WTC11 (cell line): ENCODE measurements around the gene KIAA1671. TPM values are rescaled to one million over a fixed set of nuclear protein-coding genes. Genes with fewer than 3 reads are reported as not detected.

Experiments used
- ATAC-seq: fragments of 200-7000 bp; cut with Tn5 transposase; 2 replicates; pipeline ENCODE4 v1.10.0; 2021; ENCODE audit warnings: mild to moderate bottlenecking, moderate library complexity
- CTCF ChIA-PET: fragments of 300-600 bp; sonication (Branson Sonifier 250); formaldehyde crosslinking; loops from one replicate; lab custom pipeline; 2021; ENCODE audit warnings: antibody characterized with exemption; lab: Charles Lee
- POLR2A ChIA-PET: fragments of 350-600 bp; sonication (Branson Sonifier 250); formaldehyde crosslinking; loops from one replicate; lab custom pipeline; 2021; ENCODE audit warnings: antibody characterized with exemption; lab: Charles Lee
- DNase-seq: peaks from one replicate; pipeline ENCODE4 v3.0.0; 2021; ENCODE audit warnings: low spot score
- H3K27ac Mint-ChIP-seq: 2 replicates; pipeline ENCODE4 v1.8.0; 2021; ENCODE audit warnings: mixed read lengths
- H3K27me3 Mint-ChIP-seq: 2 replicates; pipeline ENCODE4 v1.8.0; 2021; ENCODE audit warnings: low read depth, mild to moderate bottlenecking, moderate library complexity, mixed read lengths
- H3K36me3 Mint-ChIP-seq: 2 replicates; pipeline ENCODE4 v1.8.0; 2021; ENCODE audit warnings: mixed read lengths
- H3K4me1 Mint-ChIP-seq: 2 replicates; pipeline ENCODE4 v1.8.0; 2022; ENCODE audit warnings: mixed read lengths
- H3K4me3 Mint-ChIP-seq: 2 replicates; pipeline ENCODE4 v1.8.0; 2021; ENCODE audit warnings: mild to moderate bottlenecking, moderate library complexity, mixed read lengths
- H3K9me3 Mint-ChIP-seq: 2 replicates; pipeline ENCODE4 v1.8.0; 2021; ENCODE audit warnings: mixed read lengths
- AFF4 ChIP-seq: sonication (generic); formaldehyde crosslinking; IDR thresholded peaks from 2 replicates; pipeline ENCODE4 v1.8.1; 2023; ENCODE audit warnings: mild to moderate bottlenecking, missing genetic modification reagents, borderline replicate concordance
- ATF1 ChIP-seq: sonication (generic); formaldehyde crosslinking; IDR thresholded peaks from 2 replicates; pipeline ENCODE4 v1.8.1; 2023; ENCODE audit warnings: mild to moderate bottlenecking, moderate library complexity, missing genetic modification reagents
- CREB1 ChIP-seq: sonication (generic); formaldehyde crosslinking; IDR thresholded peaks from 2 replicates; pipeline ENCODE4 v1.8.0; 2023; ENCODE audit warnings: mild to moderate bottlenecking, missing genetic modification reagents
- ERG ChIP-seq: fragments of 250-450 bp; sonication (Bioruptor Pico); IDR thresholded peaks from 2 replicates; pipeline ENCODE4 v1.8.0; 2021; ENCODE audit warnings: mild to moderate bottlenecking
- GRHL2 ChIP-seq: fragments of 250-450 bp; sonication (Bioruptor Pico); IDR thresholded peaks from 2 replicates; pipeline ENCODE4 v1.8.0; 2022; ENCODE audit warnings: mild to moderate bottlenecking, moderate library complexity; ENCODE audit not compliant: insufficient replicate concordance, severe bottlenecking
- HMGXB4 ChIP-seq: sonication (generic); formaldehyde crosslinking; IDR thresholded peaks from 2 replicates; pipeline ENCODE4 v1.8.1; 2023; ENCODE audit warnings: mild to moderate bottlenecking, moderate library complexity, missing genetic modification reagents
- IRF1 ChIP-seq: sonication (generic); formaldehyde crosslinking; IDR thresholded peaks from 2 replicates; pipeline ENCODE4 v1.8.0; 2023; ENCODE audit warnings: missing genetic modification reagents
- IRF2 ChIP-seq: sonication (generic); formaldehyde crosslinking; IDR thresholded peaks from 2 replicates; pipeline ENCODE4 v1.8.0; 2022; ENCODE audit warnings: low read depth, missing genetic modification reagents, borderline replicate concordance
- MXD4 ChIP-seq: fragments of 250-450 bp; sonication (Bioruptor Pico); IDR thresholded peaks from 2 replicates; pipeline ENCODE4 v1.8.0; 2021; ENCODE audit warnings: mild to moderate bottlenecking, moderate library complexity, borderline replicate concordance
- NFYB ChIP-seq: sonication (generic); formaldehyde crosslinking; conservative IDR thresholded peaks from 2 replicates; pipeline ENCODE4 v1.8.0; 2022; ENCODE audit warnings: low read depth, missing genetic modification reagents
- NR1H2 ChIP-seq: sonication (generic); formaldehyde crosslinking; IDR thresholded peaks from 2 replicates; pipeline ENCODE4 v1.9.0; 2021; ENCODE audit warnings: mild to moderate bottlenecking, moderate library complexity, missing genetic modification reagents
- OVOL2 ChIP-seq: fragments of 250-450 bp; sonication (Bioruptor Pico); IDR thresholded peaks from 2 replicates; pipeline ENCODE4 v1.9.0; 2021; ENCODE audit warnings: mild to moderate bottlenecking, borderline replicate concordance
- TEAD1 ChIP-seq: sonication (generic); formaldehyde crosslinking; IDR thresholded peaks from 2 replicates; pipeline ENCODE4 v1.8.0; 2022; ENCODE audit warnings: mild to moderate bottlenecking, missing genetic modification reagents
- ZMAT4 ChIP-seq: fragments of 250-450 bp; sonication (Bioruptor Pico); IDR thresholded peaks from 2 replicates; pipeline ENCODE4 v1.9.0; 2021; ENCODE audit warnings: mild to moderate bottlenecking
- ZNF138 ChIP-seq: sonication (generic); formaldehyde crosslinking; conservative IDR thresholded peaks from 2 replicates; pipeline ENCODE4 v1.8.1; 2022; ENCODE audit warnings: mild to moderate bottlenecking, moderate library complexity, missing genetic modification reagents
- ZNF263 ChIP-seq: sonication (generic); formaldehyde crosslinking; IDR thresholded peaks from 2 replicates; pipeline ENCODE4 v1.8.1; 2022; ENCODE audit warnings: low read depth, mild to moderate bottlenecking, moderate library complexity, missing genetic modification reagents
- ZNF425 ChIP-seq: fragments of 250-450 bp; sonication (Bioruptor Pico); conservative IDR thresholded peaks from 2 replicates; pipeline ENCODE4 v1.9.0; 2021; ENCODE audit warnings: mild to moderate bottlenecking
- ZSCAN18 ChIP-seq: fragments of 250-450 bp; sonication (Bioruptor Pico); IDR thresholded peaks from 2 replicates; pipeline ENCODE4 v2.1.2; 2022; ENCODE audit warnings: mild to moderate bottlenecking, moderate library complexity
- total RNA-seq: library from RNA; stranded (reverse); gene quantifications from 3 replicates; pipeline ENCODE4 v1.2.3, GENCODE V29; 2021

The KIAA1671 gene
- total RNA-seq, 1 experiment from 2014 or later = 26.0 TPM

GRCh38 chr22:25153961-25154666, 201.6 kb downstream of the KIAA1671 start:
- ChIA-PET POLR2A (no interaction called here), CTCF (interaction anchor here (1.6 to 2.5 kb wide), 2 partner anchors 43 to 74 kb away, joined by 12 to 13 read pairs; no protein-coding TSS in a partner anchor)
- DNase-seq = no peak
- TF ChIP-seq ZNF263 (no peak), IRF2 (no peak), ZNF425 (CRISPR knock-in tag) (no peak), OVOL2 (no peak), ATF1 (CRISPR knock-in tag) (no peak), ERG (CRISPR knock-in tag) (no peak), CREB1 (CRISPR knock-in tag) (no peak), NFYB (CRISPR knock-in tag) (no peak)
- no peaks in the 10 kb centered on the region for H3K36me3 Mint-ChIP-seq
- no peak overlapping the region for H3K4me3 Mint-ChIP-seq
- peak overlapping the region; percentile 41 for H3K27ac Mint-ChIP-seq
- peak; percentile 92 for ATAC-seq
- no peaks in the 10 kb centered on the region for H3K27me3 Mint-ChIP-seq
- H3K9me3 Mint-ChIP-seq = no peaks in the 10 kb centered on the region
- H3K4me1 Mint-ChIP-seq = peaks cover 9% of the 10 kb centered on the region

GRCh38 chr22:25154667-25154999, 202.1 kb downstream of the KIAA1671 start:
- Mint-ChIP-seq H3K9me3 (no peaks in the 10 kb centered on the region), H3K4me3 (no peak overlapping the region), H3K36me3 (no peaks in the 10 kb centered on the region), H3K27ac (no peak overlapping the region; the same call in 1 of the 2 replicates), H3K27me3 (no peaks in the 10 kb centered on the region), H3K4me1 (peaks cover 4% of the 10 kb centered on the region; the same call in 1 of the 2 replicates)
- POLR2A ChIA-PET = no interaction called here
- CTCF ChIA-PET = interaction anchor here (1.6 to 2.5 kb wide), 2 partner anchors 44 to 74 kb away, joined by 12 to 13 read pairs; no protein-coding TSS in a partner anchor
- DNase-seq (no peak), ATAC-seq (peak; percentile 42; the same call in 1 of the 2 replicates)
- TF ChIP-seq AFF4 = no peak
- TF ChIP-seq TEAD1 (CRISPR knock-in tag) = no peak
- no peak for TF ChIP-seq GRHL2 (CRISPR knock-in tag)
- no peak for TF ChIP-seq ZSCAN18
- no peak for TF ChIP-seq NR1H2
- TF ChIP-seq MXD4 (CRISPR knock-in tag) = no peak
- no peak for TF ChIP-seq IRF1 (CRISPR knock-in tag)
- TF ChIP-seq ZMAT4 (CRISPR knock-in tag) = no peak
- no peak for TF ChIP-seq HMGXB4 (CRISPR knock-in tag)
- TF ChIP-seq ZNF138 (CRISPR knock-in tag) = no peak
